Subcutaneous preadipocyte (primary cell): ENCODE results near the gene WNT9A. TPM values are rescaled to one million over a fixed set of nuclear protein-coding genes. Genes with fewer than 3 reads are reported as not detected.

Experiments
- small RNA-seq: library from RNA; depleted of rRNA; stranded (forward); fragments of <200 nt; gene quantifications from one replicate; pipeline ENCODE3, GENCODE V24; 2012
- total RNA-seq: library from RNA; depleted of rRNA; stranded (reverse); fragments of >200 nt; gene quantifications from 2 replicates; pipeline ENCODE4 v1.2.3, GENCODE V29; 2012

WNT9A gene, protein sequence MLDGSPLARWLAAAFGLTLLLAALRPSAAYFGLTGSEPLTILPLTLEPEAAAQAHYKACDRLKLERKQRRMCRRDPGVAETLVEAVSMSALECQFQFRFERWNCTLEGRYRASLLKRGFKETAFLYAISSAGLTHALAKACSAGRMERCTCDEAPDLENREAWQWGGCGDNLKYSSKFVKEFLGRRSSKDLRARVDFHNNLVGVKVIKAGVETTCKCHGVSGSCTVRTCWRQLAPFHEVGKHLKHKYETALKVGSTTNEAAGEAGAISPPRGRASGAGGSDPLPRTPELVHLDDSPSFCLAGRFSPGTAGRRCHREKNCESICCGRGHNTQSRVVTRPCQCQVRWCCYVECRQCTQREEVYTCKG
- total RNA-seq: 0.78 and 1.5 TPM in 2 replicates

DNA sequence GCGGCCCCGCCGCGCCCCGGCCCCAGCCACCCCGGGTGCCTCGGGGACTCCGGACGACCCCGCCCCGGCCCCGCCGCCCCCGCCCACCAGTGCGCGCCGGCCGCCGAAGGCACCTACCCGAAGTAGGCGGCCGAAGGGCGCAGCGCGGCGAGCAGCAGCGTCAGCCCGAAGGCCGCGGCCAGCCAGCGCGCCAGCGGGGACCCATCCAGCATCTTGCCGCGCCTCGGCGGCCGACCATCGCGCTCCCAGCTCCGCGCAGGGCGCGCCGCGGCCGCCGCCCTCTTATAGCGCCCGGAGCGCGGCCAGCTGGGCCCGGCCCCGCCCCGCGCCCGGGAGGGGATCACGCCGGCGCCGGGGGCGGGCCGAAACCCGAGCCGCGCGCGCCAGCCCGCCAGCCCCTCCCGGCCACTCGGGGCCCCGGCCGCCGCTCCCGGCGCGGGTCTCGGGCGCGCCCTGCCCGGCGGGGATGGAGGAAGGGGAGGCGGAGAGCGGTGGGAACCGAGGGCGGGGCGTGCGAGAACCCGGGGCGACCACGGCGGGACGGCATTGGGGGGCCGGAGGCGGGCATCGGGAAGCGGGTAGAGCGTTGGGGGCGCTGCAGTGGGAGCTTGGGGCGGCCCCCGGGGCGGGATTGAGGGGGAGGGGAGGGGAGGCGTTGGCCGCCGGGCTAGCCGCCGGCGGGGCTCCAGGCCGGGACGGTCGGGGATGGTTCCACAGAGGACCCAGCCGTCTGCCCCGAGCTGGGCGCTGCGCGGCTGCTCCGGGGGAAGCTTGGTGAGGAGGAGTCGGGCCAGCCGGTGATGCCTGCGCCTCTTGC is at the start of gene WNT9A:
Gene WNT9A (minus strand): TSS at position 257 of the 817 bp plus-strand sequence. CDS start 45 bp downstream, at position 212.

Small RNA genes within 50 kb of the gene (small RNA-seq; reads per million reads assigned to genes)
- not detected for gene MIR5008
- not detected for gene SEPT14P17

Other genes with a start within 250 kb of the WNT9A start
- 28.7 and 33.0 TPM in 2 replicates for gene JMJD4, start 212.6 kb downstream of the WNT9A start, total RNA-seq
- 39.5 and 40.4 TPM in 2 replicates for gene SNAP47, start 212.5 kb downstream of the WNT9A start, total RNA-seq
- not detected in 2 replicates for gene PRSS38, start 132.3 kb downstream of the WNT9A start, total RNA-seq
- not detected in 2 replicates for gene WNT3A, start 59.1 kb upstream of the WNT9A start, total RNA-seq
- 258 and 280 TPM in 2 replicates for gene ARF1, start 134.8 kb upstream of the WNT9A start, total RNA-seq
- gene C1orf35, start 155.4 kb upstream of the WNT9A start, total RNA-seq: 5.5 and 10.7 TPM in 2 replicates
- gene MRPL55, start 161.4 kb upstream of the WNT9A start, total RNA-seq: 35.2 and 51.4 TPM in 2 replicates
- 295 and 463 TPM in 2 replicates for gene GUK1, start 192.3 kb upstream of the WNT9A start, total RNA-seq
- gene GJC2, start 202.0 kb upstream of the WNT9A start, total RNA-seq: 1.8 and 2.7 TPM in 2 replicates
- 3.7 and 4.3 TPM in 2 replicates for gene IBA57, start 217.9 kb upstream of the WNT9A start, total RNA-seq